H1 (cell line): Measurements from ENCODE around the gene ADAMTS4. TPM values are rescaled to one million over a fixed set of nuclear protein-coding genes. Genes with fewer than 3 reads are reported as not detected.

Source experiments
- CEBPB ChIP-seq: IDR thresholded peaks from 2 replicates; pipeline ENCODE4 v1.6.1; 2012; ENCODE audit warnings: low read depth, low read length
- polyA plus RNA-seq, 7 experiments: library from polyadenylated mRNA; depleted of rRNA in 3 of 7; stranded (reverse) in 5 of 7; unstranded in 2 of 7; fragments of >200 nt in 5 of 7; fragments of 200-250 nt in 2 of 7; gene quantifications; 1 replicate in 5 of 7; 2 replicates in 1 of 7; 4 replicates in 1 of 7; pipeline versions ENCODE4 v1.2.1 to v1.2.3, GENCODE V29; 2011 to 2013; ENCODE audit warnings: missing spikeins in 2 of 7, mixed read lengths in 2 of 7
- total RNA-seq: library from RNA; stranded (reverse); fragmentation: NEBNext Ultra II Directional; extraction: Animal tissue kit (Norgen Biotek cat#: 25700); gene quantifications from 2 replicates; pipeline ENCODE4 v1.2.1, GENCODE V29; 2021

The ADAMTS4 gene
- total and polyA plus RNA-seq, 2 of the 8 experiments (the other 6 are each of a cell fraction or from before 2014, with no cell fraction given) = 4.6 to 7.2 TPM

DNA sequence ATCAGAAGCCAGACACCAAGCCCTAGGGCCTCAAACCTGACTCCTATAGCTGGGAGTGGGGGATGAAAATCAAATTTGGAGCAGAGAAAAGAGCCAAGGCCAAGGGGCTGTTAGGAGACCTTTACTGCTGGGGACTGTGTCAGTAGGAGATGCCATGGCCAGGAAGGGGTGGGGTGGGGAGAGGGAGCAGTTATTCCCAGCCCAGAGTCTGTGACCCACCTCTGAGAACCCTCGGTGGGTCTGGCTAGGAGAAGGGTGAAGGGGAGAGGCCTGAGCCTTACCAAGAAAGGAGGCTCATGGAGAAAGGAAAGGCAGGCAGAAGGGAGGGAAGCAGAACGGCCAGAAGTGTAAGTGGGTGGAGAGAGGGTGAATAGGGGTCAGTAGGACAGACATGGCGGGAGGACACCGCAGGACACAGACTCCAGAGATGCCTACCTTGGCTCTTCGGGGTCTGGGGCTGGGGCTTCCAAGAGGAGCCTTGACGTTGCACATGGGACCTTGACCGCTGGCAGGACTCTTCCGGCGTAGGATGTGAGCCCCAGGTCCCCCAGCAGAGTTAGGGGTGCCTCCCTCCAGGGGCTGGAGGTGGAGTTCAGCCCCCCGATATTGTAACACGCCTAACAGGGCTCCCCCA lies 1.2 kb downstream of the ADAMTS4 start (continued):
- no peak for TF ChIP-seq CEBPB
- TF ChIP-seq, all 59 proteins: peak for 0
